H1 (cell line): ENCODE measurements around the gene SLC30A7.

Experiments used
- EP300 ChIP-seq, 2 experiments: IDR thresholded peaks; 1 replicate in 1 of 2; 2 replicates in 1 of 2; pipeline ENCODE4 v1.6.1; 2011 to 2012; ENCODE audit warnings: low read depth in 2 of 2, low read length in 2 of 2, mild to moderate bottlenecking in 2 of 2, borderline replicate concordance in 1 of 2, inconsistent platforms in 1 of 2, moderate library complexity in 1 of 2
- POLR2A ChIP-seq, 2 experiments: IDR thresholded peaks; 1 replicate in 1 of 2; 2 replicates in 1 of 2; pipeline ENCODE4 v1.6.1; 2011; ENCODE audit warnings: low read depth in 2 of 2, low read length in 2 of 2, mild to moderate bottlenecking in 2 of 2; ENCODE audit errors: control extremely low read depth in 1 of 2
- RAD21 ChIP-seq, 2 experiments: IDR thresholded peaks in 1 of 2; conservative IDR thresholded peaks in 1 of 2; 2 replicates each; pipeline ENCODE4 v1.6.1; 2011; ENCODE audit warnings: low read depth in 2 of 2, low read length in 2 of 2, improper control_type of control experiment in 1 of 2, inconsistent platforms in 1 of 2, mild to moderate bottlenecking in 1 of 2, moderate library complexity in 1 of 2
- SIN3A ChIP-seq, 2 experiments: IDR thresholded peaks in 1 of 2; conservative IDR thresholded peaks in 1 of 2; 2 replicates each; pipeline ENCODE4 v1.6.1; 2011 to 2012; ENCODE audit warnings: low read length in 2 of 2, improper control_type of control experiment in 1 of 2, low read depth in 1 of 2, mild to moderate bottlenecking in 1 of 2
- TF ChIP-seq, protein P1 (sequence below): IDR thresholded peaks from 2 replicates; pipeline ENCODE4 v1.6.1; 2012; ENCODE audit warnings: inconsistent platforms
- TF ChIP-seq, protein P2 (sequence below), 3 experiments: IDR thresholded peaks; 1 replicate in 2 of 3; 2 replicates in 1 of 3; pipeline versions ENCODE4 v1.5.1 to v1.6.1; 2011; ENCODE audit warnings: low read length in 3 of 3, mild to moderate bottlenecking in 3 of 3, inconsistent platforms in 2 of 3, low read depth in 1 of 3, moderate library complexity in 1 of 3; ENCODE audit not compliant: insufficient read depth in 1 of 3; ENCODE audit errors: control extremely low read depth in 1 of 3

DNA sequence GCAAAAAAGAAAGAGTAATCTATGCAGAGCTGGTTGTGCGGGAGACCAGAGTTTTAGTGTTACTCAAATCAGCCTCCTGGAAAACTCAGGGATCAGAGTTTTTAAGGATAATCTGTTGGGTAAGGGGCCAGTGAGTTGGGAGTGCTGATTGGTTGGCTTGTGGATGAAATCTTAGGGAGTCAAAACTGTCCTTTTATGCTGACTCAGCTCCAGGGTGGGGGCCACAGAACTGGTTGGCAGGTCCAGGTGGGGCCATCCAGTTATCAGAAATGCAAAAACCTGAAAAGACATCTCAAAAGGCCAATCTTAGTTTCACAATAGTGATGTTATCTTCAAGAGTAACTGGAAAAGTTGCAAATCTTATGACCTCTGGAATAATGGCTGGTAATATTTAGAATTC is 4.5 kb upstream of the SLC30A7 start:
- TF ChIP-seq EP300 (IDR thresholded peaks at IDR 0.05; ENCODE audit: borderline replicate concordance in 1 of 2, low read depth in 2 of 2, low read length in 2 of 2) (no peak), RAD21 (IDR thresholded peaks at IDR 0.05 in 1 of 2, conservative IDR thresholded peaks at IDR 0.05 in 1 of 2; ENCODE audit: low read depth in 2 of 2, low read length in 2 of 2) (no peak), SIN3A (conservative IDR thresholded peaks at IDR 0.05 in 1 of 2, IDR thresholded peaks at IDR 0.05 in 1 of 2; ENCODE audit: low read depth in 1 of 2, low read length in 2 of 2) (no peak), POLR2A (IDR thresholded peaks at IDR 0.05; ENCODE audit: control extremely low read depth in 1 of 2, low read depth in 2 of 2, low read length in 2 of 2) (no peak)
- TF ChIP-seq, protein P1, sequence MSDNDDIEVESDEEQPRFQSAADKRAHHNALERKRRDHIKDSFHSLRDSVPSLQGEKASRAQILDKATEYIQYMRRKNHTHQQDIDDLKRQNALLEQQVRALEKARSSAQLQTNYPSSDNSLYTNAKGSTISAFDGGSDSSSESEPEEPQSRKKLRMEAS: no peak
- TF ChIP-seq, protein P2, sequence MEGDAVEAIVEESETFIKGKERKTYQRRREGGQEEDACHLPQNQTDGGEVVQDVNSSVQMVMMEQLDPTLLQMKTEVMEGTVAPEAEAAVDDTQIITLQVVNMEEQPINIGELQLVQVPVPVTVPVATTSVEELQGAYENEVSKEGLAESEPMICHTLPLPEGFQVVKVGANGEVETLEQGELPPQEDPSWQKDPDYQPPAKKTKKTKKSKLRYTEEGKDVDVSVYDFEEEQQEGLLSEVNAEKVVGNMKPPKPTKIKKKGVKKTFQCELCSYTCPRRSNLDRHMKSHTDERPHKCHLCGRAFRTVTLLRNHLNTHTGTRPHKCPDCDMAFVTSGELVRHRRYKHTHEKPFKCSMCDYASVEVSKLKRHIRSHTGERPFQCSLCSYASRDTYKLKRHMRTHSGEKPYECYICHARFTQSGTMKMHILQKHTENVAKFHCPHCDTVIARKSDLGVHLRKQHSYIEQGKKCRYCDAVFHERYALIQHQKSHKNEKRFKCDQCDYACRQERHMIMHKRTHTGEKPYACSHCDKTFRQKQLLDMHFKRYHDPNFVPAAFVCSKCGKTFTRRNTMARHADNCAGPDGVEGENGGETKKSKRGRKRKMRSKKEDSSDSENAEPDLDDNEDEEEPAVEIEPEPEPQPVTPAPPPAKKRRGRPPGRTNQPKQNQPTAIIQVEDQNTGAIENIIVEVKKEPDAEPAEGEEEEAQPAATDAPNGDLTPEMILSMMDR (IDR thresholded peaks at IDR 0.05; ENCODE audit: control extremely low read depth in 1 of 3, insufficient read depth in 1 of 3, low read depth in 1 of 3, low read length in 3 of 3): no peak
